Stimulated activated CD8-positive, alpha-beta memory T cell treated with anti-CD3 and anti-CD28 coated beads, Interleukin-15, amount 100 ng/mL, for 24 hours (primary cell): ENCODE results near the gene OPCML.

Source experiments
- DNase-seq: peaks from one replicate; pipeline ENCODE4 v3.0.0-alpha.2; 2020; ENCODE audit warnings: low read depth

The OPCML gene

DNA sequence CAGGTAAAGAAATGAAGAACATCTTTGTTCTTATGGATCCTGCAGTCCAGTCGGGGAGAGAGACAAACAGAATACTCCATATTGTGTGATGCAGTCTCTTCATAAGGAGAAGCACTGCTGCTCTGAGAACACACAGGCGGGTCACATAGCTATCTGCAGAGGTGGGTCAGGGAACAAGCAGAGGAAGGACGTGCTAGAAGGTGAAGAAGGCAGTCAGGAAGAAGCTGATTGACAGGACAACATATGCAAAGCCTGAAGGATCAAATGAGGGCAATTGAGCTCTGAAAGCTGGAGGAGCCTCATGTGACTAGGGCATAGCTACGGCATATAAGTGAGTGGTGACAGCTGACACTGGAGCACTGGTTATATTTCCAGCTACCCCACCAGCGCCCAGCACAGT lies 122.5 kb downstream of the OPCML start:
- no peak for DNase-seq

DNA sequence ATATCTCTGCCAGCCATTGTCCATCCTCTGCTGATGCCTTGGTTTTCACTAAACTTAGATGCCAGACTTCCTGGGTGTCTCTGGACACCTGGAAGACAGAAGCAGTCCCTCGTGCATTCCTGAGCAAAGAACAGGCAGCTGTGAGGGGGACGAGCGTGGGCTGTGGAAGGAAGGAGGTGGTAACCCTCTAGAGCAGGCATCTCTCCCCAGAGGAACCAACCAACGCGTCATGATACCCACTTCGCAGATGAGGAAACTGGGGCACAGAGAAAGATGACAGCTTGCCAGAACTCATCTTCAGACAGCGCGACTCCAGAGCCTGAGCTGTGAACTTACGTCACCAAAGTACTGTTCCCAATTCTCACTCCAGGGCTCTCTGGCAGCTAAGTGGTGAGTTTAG lies 123.4 kb downstream of the OPCML start:
- no peak for DNase-seq

GRCh38 chr11:133408402-133408801 lies 123.9 kb downstream of the OPCML start:
- DNase-seq = no peak

GRCh38 chr11:133406489-133406888 lies 125.8 kb downstream of the OPCML start:
- no peak for DNase-seq

DNA sequence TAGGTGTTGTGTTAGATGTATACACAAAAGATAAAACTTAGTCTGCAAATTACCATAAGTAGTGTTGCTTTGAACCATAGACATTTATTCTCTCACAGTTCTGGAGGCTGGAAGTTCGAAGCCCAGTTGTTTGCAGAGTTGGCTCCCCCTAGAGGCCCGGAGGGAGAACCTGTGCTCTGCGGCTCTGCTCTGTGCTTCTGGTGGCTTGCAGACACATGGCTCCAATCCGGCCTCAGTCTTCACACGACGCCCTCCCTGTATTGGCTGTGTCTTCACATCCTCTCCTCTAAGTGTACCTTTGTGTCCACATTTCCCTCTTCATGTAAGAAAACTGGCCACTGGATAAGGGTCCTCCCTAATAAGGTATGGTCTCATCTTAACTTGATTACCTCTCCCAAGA lies 128.4 kb downstream of the OPCML start:
- no peak for DNase-seq

DNA sequence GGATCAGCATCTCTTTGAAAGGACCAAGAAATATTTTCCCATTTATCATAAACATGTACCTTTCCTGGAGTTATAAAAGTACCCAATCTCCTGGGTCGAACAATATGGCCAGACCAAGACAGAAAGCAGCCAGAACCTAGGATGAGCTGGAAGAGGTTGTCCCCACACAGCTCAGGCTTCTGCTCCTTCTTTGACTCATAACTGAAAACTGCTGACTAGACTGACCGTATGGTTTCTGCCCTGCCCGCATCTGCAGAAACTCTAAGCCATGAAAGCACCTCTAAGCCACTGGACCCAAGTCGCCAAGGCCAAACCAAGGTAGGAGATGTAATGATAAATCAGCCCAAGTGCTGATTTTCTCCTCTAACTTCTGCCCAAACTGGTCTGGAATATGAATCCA lies 129.8 kb downstream of the OPCML start:
- DNase-seq = no peak

- DNase-seq = no peak
These were observed 132.3 kb downstream of the OPCML start for GRCh38 chr11:133399855-133400625.

GRCh38 chr11:133399294-133399693 lies 133.0 kb downstream of the OPCML start:
- no peak for DNase-seq

DNA sequence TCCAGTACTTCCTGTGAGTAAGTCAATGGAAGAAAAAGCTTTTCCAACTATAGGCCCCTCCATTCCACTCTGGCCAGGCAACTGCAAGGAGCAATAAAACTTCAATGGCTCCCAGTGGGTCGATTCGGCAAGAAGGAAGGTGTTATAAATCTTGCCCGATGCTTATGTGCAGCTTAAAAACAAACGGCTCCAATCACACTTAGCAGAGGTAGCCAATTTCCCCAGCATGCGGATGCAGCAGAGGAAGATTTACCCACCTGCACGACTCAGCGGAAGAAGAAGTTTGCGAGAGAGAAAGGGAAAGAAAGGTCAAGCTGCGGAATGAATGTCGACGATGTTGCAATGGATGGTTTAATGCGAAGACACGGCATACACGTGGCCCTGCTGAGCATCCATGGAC lies 141.5 kb downstream of the OPCML start:
- DNase-seq = no peak

DNA sequence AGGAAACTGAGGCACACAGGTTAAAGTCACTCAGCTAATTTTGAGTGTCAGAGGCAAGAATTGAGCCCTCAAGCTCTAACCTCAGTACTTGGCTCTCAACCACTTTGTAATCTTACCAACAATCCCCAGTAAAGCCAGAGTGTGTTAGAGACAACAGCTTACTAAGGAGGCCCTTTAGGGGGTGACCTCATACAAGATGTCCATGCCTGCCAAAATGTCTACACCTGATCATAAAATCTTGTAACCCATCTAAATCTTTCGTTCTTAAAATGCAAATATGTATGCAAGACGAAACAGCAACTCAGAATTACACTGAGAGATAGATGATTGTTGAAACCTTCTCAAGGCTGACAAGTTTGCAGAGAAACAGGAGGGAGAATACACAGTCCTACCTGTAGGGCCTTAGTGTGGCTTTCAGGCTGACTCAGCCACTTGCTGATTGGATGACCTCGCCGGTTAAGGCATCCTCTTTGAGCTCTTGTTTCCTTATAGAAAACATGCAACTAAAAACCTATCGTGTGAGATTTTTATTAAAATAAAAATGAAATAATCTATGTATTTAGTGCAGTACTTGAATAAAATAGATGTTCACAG lies 143.2 kb downstream of the OPCML start:
- no peak for DNase-seq

GRCh38 chr11:133388260-133388659 lies 144.0 kb downstream of the OPCML start:
- no peak for DNase-seq

- DNase-seq = no peak
These were observed 145.4 kb downstream of the OPCML start for GRCh38 chr11:133386852-133387251.

DNA sequence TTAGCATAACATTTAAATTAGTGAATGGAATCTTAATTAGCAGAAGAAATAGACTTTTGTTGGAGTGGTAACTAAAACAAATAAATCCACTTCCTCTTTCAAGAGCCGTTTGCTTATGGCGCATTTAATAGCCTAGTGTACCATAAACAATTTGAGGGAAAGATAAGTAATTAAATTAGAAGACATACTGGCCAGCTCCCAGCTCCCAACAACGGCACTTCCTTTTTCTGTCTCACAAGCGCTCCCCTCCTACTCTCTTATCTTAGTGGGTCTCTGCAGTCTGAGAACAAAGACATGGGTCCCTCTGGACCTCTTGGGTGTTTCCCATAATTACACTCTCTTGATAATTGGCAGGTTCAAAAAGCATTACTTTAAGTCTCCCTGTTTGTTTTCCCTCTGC lies 146.0 kb downstream of the OPCML start:
- no peak for DNase-seq

DNA sequence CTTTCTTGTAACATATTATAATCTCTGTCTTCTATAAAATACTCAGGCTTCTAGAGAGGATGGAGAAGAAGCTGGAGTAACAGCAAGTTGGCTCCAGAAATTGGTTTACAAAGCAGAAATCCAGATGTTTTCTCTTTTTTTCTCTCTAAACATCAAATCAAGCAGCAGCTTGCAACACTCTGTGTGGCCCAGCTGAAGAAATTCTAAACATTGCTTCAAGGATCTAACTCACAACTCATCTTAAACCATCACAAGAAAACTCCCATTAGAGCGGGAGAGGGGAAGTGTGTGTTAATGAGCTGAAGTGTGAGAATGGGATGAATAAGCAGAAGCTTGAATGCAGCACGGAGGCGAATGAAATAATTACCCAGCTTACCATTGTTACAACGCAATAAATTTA lies 146.5 kb downstream of the OPCML start:
- no peak for DNase-seq

DNA sequence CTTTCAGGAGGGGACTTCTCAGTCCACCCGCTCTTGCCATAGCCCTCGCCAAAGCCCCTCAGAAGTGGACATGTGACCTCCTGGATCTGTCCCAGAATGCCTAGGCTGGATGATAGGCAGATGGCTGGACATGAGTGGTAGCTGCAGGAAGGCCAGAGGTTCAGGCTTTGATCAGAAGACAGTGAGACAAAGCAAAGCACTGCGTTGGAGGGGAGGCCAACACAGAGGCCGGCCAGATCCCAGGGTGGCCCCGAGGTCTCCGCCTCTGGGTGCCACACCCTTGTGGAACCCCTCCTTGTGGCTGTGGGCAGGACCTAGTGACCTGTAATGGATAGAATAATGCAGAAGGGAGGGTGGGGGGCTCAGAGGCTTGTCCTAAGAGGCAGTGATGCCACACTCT lies 147.6 kb downstream of the OPCML start:
- DNase-seq = no peak

- no peak for DNase-seq
These were observed 148.6 kb downstream of the OPCML start for GRCh38 chr11:133383689-133384088.

DNA sequence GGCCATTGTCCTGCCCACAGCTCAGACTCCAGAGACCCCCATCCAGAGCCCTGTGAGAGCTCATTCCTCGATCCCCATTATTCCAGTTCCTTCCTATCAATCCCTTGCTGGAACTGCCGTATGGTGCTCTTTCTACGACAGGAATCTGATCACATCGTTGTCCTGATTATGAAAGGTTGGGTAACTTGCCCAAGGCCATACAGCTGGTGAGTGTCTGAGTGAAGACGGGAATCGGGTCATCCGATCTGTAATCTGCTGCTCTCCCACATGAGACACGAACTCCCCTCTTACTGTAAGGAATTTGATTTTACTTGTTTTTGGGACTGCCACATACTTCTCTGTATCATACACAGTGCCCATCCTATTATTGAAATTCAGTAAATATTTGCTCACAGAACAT lies 149.1 kb downstream of the OPCML start:
- no peak for DNase-seq

DNA sequence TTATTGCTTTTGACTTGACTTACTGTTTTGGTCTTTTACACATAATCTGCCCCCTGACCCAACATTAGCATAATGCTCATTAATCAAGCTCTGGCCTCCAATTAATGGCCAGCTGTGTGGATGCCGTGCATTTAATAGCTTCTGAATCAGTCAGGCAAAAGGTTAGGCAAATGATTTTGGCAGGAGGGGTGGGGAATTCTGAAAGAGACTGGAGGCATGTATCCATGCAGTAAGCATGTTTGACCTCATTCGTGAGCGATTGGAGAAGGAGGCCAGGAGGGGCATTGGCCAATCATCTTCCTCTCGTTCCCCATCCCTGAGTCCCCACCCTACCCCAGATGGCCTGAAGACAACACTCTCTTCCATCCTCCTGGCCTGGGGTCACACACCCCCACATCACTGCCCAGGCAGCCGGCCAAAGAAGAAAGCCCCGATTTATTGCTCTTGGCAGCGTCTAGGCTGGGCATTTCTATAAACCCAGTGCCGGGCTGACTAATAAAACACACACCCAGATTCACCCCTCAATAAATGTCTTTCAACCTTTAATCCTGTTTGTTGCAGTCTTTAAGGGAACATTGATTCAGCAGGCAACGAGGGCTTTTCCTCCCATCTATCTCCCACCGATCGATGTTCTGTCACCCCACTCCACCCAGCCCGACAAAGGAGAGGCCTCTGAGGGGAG lies 150.0 kb downstream of the OPCML start:
- DNase-seq = no peak

DNA sequence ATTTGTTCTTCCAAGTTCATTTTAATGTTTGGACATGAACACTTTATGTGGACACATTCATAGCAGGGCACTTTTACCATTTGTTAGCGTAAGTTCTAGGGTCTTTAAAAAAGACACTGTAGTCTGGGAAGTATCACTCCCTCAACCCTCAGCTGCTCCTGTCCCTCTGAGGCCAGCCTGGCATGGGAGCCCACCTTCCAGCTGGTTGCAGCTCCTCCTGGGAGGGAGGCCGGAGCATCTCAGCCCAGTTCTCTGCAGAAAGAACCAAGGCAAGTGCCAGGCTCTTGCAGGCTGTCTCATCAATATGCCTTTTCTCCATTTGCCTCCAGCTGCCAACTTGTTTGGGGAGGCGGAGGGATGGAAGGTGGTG lies 150.6 kb downstream of the OPCML start:
- no peak for DNase-seq

GRCh38 chr11:133366147-133366546 lies 166.2 kb downstream of the OPCML start:
- DNase-seq = no peak

- no peak for DNase-seq
These were observed 169.4 kb downstream of the OPCML start for GRCh38 chr11:133362916-133363315.

DNA sequence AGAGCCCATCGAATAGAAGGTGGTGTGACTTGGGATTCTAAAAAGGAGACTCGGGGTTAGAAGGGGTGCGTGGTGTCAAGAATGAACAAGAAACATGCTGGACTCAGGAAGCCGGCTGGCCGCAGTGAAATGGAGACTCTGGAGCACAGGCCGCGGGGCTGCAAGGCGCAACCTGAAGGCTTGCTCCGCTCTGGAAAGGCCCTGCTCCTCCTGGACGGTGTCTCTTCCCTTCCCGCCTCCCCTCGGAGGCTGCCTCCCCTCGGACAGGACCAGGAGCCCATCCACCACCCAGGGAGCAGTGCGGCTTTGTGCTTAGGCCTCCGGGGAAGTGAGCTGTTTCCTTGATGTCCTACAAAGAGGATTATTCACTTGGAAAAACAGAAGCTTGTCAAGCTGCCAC lies 170.1 kb downstream of the OPCML start:
- DNase-seq = no peak

GRCh38 chr11:133361689-133361994 lies 170.7 kb downstream of the OPCML start:
- DNase-seq = no peak
